HG02943 (cell line): ENCODE measurements around the gene APOL3.
"Not testable (repeated sequence)": the region's sequence is repeated elsewhere in the genome, so short reads cannot be mapped to it uniquely, and the experiment has no call there.

ENCODE experiments used
- ATAC-seq: cut with Tn5 transposase; IDR thresholded peaks from one replicate; pipeline ENCODE4 v1.9.1; 2021; ENCODE audit warnings: mild to moderate bottlenecking, low read depth, moderate library complexity; ENCODE audit not compliant: unreplicated experiment

The APOL3 gene

GRCh38 chr22:36106910-36107309 lies 53.6 kb downstream of the APOL3 start:
- no peak for ATAC-seq

- no peak for ATAC-seq
These were observed 55.6 kb downstream of the APOL3 start for GRCh38 chr22:36104988-36105387.

- ATAC-seq = no peak
These were observed 56.1 kb downstream of the APOL3 start for GRCh38 chr22:36104435-36104834.

DNA sequence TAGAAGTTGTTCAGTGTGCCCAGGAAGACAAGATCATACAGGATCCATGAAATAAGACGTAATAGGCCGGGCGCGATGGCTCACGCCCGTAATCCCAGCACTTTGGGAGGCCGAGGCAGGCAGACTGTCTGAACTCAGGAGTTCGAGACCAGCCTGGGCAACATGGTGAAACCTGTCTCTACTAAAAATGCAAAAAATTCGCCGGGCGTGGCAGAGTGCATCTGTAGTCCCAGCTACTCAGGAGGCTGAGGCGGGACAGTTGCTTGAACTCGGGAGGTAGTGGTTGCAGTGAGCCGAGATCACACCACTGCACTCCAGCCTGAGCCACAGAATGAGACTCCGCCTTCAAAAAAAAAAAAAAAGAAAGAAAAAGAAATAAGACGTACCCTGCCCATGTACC lies 56.7 kb downstream of the APOL3 start:
- no peak for ATAC-seq

GRCh38 chr22:36102995-36103394 lies 57.6 kb downstream of the APOL3 start:
- no peak for ATAC-seq

DNA sequence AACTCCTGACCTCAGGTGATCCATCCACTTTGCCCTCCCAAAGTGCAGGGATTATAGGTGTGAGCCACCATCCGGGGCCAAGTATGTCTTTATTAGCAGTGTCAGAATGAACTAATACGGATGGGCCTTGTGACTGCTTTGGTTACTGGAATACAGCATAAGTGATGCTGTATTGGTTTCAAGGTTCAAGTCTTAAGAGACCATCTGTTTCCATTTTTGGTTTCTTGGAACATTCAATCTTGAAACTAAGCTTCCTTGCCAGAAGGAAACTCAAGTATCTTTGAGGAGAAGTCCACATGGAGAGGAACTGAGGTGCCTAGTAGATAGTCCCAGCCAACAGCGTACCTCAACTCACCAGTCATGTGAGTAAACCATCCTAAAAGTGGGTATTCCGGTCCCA lies 58.8 kb downstream of the APOL3 start:
- no peak for ATAC-seq

GRCh38 chr22:36100908-36101307 lies 59.6 kb downstream of the APOL3 start:
- ATAC-seq = not testable (repeated sequence)

DNA sequence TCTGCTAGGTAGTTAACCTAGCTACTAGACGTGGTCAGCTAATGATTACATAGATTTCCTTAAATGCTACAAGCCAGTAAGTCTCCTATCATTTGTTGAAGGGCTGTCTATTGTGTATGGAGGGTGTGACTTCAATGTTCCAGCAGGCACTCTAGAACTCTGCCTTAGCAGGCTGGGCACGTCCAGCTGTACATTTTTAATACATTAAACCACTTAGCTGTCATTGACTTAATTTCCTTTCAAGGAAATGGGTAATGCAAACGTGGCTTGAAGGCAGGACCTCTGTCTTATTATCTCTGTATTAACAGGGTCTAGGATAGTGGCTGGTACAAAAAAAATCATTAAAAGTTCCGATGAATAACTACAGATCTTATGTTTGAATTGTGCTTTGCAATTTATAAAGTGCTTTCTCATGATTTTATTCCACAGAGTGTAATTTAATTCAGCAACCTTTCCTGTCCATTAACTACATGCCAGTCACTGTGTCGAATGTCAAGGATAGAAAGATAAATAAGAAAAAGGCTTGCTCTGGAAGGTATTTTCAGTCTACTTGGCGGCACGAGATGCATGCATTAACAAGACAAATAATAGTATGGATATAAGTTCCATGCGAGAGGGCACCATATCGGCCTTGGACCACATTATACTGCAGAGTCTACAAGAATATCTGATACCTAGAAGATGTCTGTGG lies 60.3 kb downstream of the APOL3 start:
- no peak for ATAC-seq

DNA sequence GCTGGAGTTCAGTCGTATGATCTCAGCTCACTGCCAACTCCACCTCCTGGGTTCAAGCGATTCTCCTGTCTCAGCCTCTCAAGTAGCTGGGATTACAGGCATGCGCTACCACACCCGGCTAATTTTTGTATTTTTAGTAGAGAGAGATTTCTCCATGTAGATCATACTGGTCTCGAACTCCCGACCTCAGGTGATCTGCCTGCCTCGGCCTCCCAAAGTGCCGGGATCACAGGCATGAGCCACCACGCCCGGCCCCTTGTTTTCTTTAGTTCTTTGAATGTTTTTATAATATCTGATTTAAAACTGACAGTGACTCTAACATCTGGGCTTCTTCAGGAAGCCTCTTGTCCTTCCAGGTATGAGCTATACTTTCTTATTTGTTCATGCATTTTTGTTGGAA lies 61.0 kb downstream of the APOL3 start:
- ATAC-seq = not testable (repeated sequence)

DNA sequence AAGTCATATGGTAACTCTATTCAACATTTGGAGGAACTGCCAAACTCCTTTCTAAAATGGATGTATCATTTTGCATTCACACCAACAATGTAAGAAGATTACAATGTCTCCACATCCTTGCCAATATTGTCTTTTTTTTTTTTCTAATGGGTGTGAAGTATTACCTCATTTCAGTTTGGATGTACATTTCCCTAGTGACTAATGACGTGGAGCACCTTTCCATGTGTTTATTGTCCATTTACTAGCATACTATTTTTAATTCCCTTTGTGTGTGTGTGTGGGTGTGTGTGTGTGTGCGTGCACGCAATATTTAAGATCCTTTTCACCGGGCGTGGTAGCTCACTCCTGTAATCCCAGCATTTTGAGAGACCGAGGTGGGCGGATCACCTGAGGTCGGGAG lies 62.7 kb downstream of the APOL3 start:
- ATAC-seq = no peak

- ATAC-seq = not testable (repeated sequence)
These were observed 69.8 kb downstream of the APOL3 start for GRCh38 chr22:36090772-36091171.
